A549 (cell line): ENCODE data around the gene POPDC3.

Source experiments
- CEBPB ChIP-seq, 2 experiments: fragments of >200 bp in 1 of 2; sonication (Bioruptor Twin) in 1 of 2; formaldehyde crosslinking in 1 of 2; IDR thresholded peaks; 2 replicates each; pipeline ENCODE4 v1.6.1; 2012 to 2016
- CHD4 ChIP-seq: fragments of 200-600 bp; sonication (generic); IDR thresholded peaks from 2 replicates; pipeline ENCODE4 v1.6.1; 2016; ENCODE audit warnings: antibody characterized with exemption, mild to moderate bottlenecking, borderline replicate concordance
- EP300 ChIP-seq, 2 experiments: fragments of >200 bp; sonication (Bioruptor Twin); formaldehyde crosslinking; IDR thresholded peaks; 2 replicates in 1 of 2; 3 replicates in 1 of 2; pipeline ENCODE4 v1.6.1; 2016 to 2017
- TF ChIP-seq, protein P1 (sequence below): fragments of >200 bp; sonication (Bioruptor Twin); formaldehyde crosslinking; IDR thresholded peaks from 3 replicates; pipeline ENCODE4 v1.5.1; 2016
- TF ChIP-seq, protein P2 (sequence below): fragments of 150-350 bp; IDR thresholded peaks from 2 replicates; pipeline ENCODE4 v1.6.1; 2014; ENCODE audit warnings: low read depth, mild to moderate bottlenecking, low read length

DNA sequence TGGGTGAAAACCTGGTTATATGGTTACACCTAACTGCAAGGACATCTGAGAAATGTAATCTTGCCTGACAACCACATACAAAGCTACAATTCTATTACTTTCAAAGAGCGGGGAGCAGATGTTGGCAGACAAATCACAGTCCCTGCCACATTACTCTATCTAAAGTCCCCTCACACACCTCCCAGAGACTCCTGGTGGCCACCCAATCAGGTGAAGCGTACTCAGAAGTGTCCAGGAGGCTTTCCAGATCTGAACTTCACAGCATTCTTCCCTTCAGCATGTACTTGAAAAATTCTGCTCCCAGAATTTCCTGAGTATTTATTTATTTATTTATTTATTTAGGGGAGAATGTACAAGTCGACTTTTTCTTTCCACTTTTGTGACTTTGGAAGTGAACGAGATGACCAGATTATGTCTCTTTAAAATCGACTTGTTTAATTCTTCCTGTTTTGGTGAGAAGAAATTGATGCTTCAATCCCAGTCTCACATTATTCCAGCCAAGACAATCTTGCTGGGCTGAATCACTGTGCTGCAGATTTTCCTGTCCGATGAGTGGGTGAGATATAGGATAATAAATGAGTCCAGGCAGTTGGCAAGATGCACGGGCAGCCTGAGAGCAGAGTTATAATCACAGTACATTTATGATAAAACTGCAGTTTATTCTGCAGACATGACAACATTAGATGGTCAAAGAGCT is 46.9 kb upstream of the POPDC3 start:
- TF ChIP-seq, protein P1, sequence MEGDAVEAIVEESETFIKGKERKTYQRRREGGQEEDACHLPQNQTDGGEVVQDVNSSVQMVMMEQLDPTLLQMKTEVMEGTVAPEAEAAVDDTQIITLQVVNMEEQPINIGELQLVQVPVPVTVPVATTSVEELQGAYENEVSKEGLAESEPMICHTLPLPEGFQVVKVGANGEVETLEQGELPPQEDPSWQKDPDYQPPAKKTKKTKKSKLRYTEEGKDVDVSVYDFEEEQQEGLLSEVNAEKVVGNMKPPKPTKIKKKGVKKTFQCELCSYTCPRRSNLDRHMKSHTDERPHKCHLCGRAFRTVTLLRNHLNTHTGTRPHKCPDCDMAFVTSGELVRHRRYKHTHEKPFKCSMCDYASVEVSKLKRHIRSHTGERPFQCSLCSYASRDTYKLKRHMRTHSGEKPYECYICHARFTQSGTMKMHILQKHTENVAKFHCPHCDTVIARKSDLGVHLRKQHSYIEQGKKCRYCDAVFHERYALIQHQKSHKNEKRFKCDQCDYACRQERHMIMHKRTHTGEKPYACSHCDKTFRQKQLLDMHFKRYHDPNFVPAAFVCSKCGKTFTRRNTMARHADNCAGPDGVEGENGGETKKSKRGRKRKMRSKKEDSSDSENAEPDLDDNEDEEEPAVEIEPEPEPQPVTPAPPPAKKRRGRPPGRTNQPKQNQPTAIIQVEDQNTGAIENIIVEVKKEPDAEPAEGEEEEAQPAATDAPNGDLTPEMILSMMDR: no peak
- TF ChIP-seq, protein P2, sequence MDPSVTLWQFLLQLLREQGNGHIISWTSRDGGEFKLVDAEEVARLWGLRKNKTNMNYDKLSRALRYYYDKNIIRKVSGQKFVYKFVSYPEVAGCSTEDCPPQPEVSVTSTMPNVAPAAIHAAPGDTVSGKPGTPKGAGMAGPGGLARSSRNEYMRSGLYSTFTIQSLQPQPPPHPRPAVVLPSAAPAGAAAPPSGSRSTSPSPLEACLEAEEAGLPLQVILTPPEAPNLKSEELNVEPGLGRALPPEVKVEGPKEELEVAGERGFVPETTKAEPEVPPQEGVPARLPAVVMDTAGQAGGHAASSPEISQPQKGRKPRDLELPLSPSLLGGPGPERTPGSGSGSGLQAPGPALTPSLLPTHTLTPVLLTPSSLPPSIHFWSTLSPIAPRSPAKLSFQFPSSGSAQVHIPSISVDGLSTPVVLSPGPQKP: no peak
- TF ChIP-seq CEBPB (IDR thresholded peaks at IDR 0.05): no peak
- TF ChIP-seq EP300 (IDR thresholded peaks at IDR 0.05): no peak
- TF ChIP-seq CHD4: no peak
